GM18861 (cell line): Measurements from ENCODE around the gene OIP5.
A peak's percentile ranks its signal among the peaks of the same experiment; 100 is the strongest.
"Not testable (repeated sequence)": the region's sequence is repeated elsewhere in the genome, so short reads cannot be mapped to it uniquely, and the experiment has no call there.

Experiments
- ATAC-seq: cut with Tn5 transposase; IDR thresholded peaks from one replicate; pipeline ENCODE4 v1.9.1; 2021; ENCODE audit not compliant: unreplicated experiment

The OIP5 gene

DNA sequence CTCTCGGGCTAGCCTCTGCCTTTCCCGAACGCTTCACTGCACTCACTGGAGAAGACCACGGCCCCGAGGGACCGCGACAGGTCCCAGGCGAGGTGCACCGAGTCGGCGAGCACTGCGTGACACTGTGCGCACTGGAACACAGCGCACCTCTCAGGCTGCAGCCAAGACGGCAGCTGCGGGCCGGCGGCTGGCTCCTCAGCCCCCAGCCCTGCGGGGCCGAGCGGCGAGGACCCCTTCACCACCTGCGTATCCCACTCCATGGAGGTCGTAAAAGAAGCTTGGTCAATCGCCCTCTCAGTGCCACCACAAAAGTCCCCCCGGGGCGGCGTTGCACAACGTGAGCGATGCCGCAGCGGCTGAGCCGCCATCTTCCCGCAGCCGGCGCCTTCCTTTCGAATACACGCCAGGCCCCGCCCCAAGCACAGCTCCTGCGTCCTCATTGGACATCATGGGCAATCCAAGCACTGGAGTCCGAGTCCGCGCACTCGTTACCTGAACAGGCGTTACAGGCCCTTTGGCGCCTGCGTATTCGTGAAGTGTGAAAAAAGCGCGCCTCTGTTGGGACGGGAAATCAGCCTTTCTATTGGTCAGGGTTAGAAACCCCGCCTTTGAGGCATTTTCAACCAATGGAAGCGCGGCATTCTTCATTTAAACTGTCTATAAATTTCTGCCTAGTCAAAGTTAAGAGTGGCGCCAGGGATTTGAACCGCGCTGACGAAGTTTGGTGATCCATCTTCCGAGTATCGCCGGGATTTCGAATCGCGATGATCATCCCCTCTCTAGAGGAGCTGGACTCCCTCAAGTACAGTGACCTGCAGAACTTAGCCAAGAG is at the start of gene OIP5, which contains the start of gene NUSAP1:
Gene OIP5 (minus strand): TSS at position 398 of the 832 bp plus-strand sequence. CDS start 30 bp downstream, at position 368.
Gene NUSAP1 (plus strand): TSS at position 688 of the 832 bp plus-strand sequence. CDS start 77 bp downstream, at position 765.
- ATAC-seq, result peak; percentile 76

GRCh38 chr15:41377978-41378377 is 45.6 kb upstream of the OIP5 start:
- ATAC-seq, result no peak

DNA sequence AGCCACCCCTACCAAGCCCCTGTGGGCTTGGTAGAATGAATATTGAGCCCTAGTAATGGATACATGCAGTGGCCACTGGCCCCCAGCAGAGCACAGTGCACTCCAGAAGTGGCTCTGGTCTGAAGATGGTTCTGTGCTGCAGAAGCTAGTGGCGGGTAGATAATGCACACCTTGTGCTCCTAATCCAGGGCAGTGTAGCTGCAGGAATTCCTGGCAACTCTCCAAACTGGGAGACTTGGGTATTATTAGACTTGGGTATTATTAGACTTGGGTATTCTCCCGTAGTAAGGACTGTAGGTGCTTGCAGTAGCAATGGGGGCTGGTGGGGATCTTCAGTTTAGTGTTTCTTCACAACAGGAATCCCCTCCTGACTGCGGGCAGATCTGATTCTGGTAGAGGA is 35.0 kb upstream of the OIP5 start:
- no peak for ATAC-seq

DNA sequence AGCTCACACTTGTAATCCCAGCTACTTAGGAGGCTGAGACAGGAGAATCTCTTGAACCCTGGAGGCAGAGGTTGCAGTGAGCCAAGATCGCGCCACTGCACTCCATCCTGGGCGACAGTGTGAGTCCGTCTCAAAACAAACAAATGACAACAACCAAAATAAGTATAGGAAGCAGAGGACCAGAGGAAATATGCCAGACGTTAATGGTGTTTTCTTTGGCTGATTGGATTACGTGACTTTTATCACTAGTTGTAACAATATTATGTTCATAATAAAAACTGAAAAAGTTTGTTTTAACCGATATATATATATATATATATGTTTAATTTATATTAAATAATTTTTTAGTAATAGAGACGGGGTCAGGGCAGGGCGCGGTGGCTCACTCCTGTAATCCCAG is 22.0 kb upstream of the OIP5 start:
- no peak for ATAC-seq

DNA sequence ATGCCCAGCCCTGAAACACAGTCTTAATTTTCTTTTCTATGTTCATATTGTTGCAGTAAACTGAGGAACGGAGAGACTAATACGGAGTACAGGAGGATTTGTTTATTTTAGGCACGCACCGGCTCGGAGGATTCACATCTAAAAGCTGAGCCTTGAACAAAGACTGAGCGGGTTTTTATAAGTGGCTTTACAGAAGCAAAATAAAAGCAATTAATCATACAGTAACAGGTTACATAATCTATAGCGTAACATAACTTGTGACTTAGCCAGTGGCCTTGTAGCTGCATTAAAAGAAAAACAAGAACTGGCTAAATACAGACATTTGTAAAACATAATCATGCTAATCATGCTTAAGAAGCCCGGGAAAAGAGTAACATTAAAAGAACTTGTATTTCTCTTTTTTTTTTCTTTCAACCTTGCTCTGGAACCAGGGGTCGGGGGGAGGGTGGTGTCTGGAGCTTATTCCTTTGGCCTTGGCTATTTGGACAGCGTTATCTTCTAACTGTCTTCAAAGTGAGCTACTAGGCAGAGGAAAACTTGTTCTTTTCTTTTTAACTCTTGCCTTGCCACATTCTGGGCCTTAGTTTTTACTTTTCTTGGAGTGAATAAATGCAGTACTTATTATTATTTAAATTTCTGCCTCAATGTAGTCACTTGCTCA is 17.8 kb upstream of the OIP5 start:
- ATAC-seq, result no peak

DNA sequence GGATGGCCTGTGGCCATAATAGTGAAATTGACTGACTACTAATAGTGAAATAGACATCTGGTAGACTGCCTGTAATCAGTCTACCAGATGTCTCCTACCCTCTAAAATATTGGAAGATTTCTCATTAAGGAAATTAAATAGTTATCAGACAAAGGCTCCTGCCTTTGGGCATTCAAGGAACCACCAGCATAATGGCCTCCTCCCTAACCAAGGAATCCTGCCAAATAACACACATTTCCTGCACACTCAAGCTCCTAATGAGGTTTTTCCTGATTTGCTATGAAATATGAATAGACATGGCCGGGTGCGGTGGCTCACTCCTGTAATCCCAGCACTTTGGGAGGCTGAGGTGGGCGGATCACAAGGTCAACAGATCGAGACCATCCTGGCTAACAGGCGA is 14.8 kb upstream of the OIP5 start:
- no peak for ATAC-seq

- ATAC-seq, result no peak
These were observed 9.1 kb upstream of the OIP5 start for GRCh38 chr15:41341519-41341918.

DNA sequence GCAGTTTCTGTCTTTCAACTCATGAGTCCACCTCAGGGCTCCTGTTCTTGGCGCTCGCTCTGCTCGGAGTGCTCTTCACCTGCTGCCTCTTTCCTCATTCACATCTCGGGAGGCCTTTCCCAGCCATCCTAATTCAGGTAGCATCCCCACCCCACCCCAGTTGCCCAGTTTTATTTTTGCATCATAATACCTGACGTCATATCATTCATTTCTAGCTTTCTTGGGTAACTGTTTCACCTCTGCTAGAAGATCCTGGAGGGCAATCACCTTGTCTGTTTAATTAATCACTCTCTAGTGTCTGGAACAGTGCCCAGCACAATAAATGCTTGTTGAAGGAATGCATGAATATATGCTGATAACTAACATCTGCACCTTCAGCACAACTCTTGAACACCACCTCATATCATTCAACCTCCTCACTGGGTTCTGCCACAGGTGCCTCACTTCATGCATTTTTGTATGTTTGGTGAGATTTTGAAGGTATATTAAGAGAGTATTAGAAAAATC is 7.9 kb upstream of the OIP5 start:
- no peak for ATAC-seq

GRCh38 chr15:41337631-41338522 is 5.5 kb upstream of the OIP5 start:
- no peak for ATAC-seq

- no peak for ATAC-seq
These were observed 4.7 kb upstream of the OIP5 start for GRCh38 chr15:41337047-41337446.

GRCh38 chr15:41336549-41336948 is 4.2 kb upstream of the OIP5 start:
- no peak for ATAC-seq

GRCh38 chr15:41334293-41335120 is 2.1 kb upstream of the OIP5 start:
- ATAC-seq, result no peak

- ATAC-seq, result peak; percentile 31
These were observed 703 bp upstream of the OIP5 start for GRCh38 chr15:41333026-41333562.

- no peak for ATAC-seq
These were observed 578 bp downstream of the OIP5 start for GRCh38 chr15:41331833-41332193.

DNA sequence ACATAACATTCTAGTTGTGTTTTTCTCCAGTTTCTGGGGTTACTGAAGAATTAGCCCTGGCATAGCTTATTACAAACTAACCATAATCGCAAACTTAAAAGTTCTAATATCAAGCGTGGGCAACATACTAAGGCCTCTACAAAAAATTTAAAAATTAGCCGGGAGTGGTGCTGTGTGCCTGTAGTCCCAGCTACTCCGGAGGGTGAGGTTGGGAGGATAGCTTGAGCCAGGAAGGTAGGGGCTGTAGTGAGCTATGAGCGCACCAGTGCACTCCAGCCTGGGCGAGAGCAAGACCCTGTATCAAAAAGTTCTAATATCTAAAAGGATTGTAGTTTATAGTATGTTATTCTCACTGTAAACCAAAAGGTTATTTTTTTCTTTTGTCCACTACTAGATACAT is 1.1 kb downstream of the OIP5 start:
- ATAC-seq, result no peak

DNA sequence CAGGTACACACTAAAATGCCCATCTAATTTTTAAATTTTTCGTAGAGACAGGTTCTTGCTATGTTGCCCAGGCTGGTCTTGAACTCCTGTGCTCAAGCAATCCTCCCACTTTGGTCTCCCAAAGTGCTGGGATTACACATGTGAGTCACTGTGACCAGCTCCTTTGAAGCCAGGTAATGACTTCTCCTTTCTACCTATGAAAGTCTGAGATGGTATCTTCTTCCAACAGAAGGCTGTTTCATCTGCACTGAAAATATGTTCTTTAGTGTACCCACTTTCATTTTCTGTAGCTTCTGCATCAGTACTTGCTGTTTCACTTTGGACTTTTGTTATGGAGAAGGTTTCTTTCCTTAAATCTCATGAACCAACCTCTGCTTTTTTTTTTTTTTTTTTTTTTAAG is 8.8 kb downstream of the OIP5 start:
- ATAC-seq, result no peak

- not testable (repeated sequence) for ATAC-seq
These were observed 11.5 kb downstream of the OIP5 start for GRCh38 chr15:41320805-41321330.

DNA sequence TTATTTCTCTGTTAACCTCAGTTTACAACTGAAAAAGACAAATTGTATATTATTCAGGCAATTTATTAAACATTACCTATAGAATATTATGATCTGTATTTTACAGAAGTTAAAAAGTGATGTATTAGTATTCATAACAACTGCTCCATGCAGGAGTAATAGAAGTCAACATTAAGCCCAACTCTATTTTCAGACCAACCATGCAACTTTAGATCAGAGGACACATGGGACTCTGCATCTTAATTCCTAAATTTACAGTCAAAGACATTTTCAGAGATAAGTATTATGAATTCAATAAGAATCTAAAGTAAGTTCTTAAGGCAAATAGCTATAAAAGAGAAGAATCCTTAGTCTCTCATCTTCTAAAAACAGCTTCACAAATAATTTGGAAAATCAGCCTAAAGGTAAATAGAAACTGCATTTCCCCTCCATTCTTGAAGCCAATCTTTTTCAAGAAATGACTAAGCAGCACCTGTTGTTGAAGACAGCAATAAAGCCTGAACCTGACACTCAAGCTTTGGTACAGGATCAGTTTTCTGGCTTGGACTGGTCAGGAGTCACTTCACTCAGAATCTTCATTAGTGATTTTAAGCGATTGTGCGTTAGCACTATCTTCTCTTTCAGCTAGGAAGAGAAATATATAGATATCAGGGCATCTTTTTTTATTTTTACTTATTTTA is 23.0 kb downstream of the OIP5 start:
- ATAC-seq, result no peak

GRCh38 chr15:41307679-41308078 is 24.7 kb downstream of the OIP5 start:
- no peak for ATAC-seq
